CD14-positive monocyte (primary cell): ENCODE measurements around the gene PDE4B. TPM values are rescaled to one million over a fixed set of nuclear protein-coding genes. Genes with fewer than 3 reads are reported as not detected.

Experiments
- DNase-seq, 3 donors: peaks; one replicate each; pipeline ENCODE4 v3.0.0-alpha.2; 2011 to 2022
- H2AFZ ChIP-seq: 2 replicates; pipeline ENCODE4 v1.6.0; 2012; ENCODE audit warnings: mild to moderate bottlenecking, low read depth, low read length, inconsistent platforms; ENCODE audit not compliant: insufficient read depth, poor library complexity, severe bottlenecking
- H3K27ac ChIP-seq, 2 donors: 1 replicate in 1 of 2; 2 replicates in 1 of 2; pipeline ENCODE4 v1.5.1; 2012 to 2013; ENCODE audit warnings: low read length in 2 of 2, control low read depth in 1 of 2, inconsistent platforms in 1 of 2, low read depth in 1 of 2, mild to moderate bottlenecking in 1 of 2
- H3K27me3 ChIP-seq, 2 donors: one replicate each; pipeline versions ENCODE4 v1.6.0 to v1.6.1; 2011 to 2013; ENCODE audit warnings: low read length in 2 of 2; ENCODE audit not compliant: control insufficient read depth in 2 of 2, insufficient read depth in 2 of 2
- H3K36me3 ChIP-seq, 2 donors: replicated peaks in 1 of 2; 1 replicate in 1 of 2; 2 replicates in 1 of 2; pipeline versions ENCODE4 v1.5.1 to v1.6.1; 2012 to 2013; ENCODE audit warnings: low read length in 2 of 2, control low read depth in 1 of 2, inconsistent platforms in 1 of 2, mild to moderate bottlenecking in 1 of 2; ENCODE audit not compliant: insufficient read depth in 2 of 2, control insufficient read depth in 1 of 2
- H3K4me1 ChIP-seq, 2 donors: 1 replicate in 1 of 2; 2 replicates in 1 of 2; pipeline versions ENCODE4 v1.5.1 to v1.6.1; 2012 to 2013; ENCODE audit warnings: low read length in 2 of 2, control low read depth in 1 of 2, inconsistent platforms in 1 of 2, mild to moderate bottlenecking in 1 of 2, moderate library complexity in 1 of 2; ENCODE audit not compliant: insufficient read depth in 2 of 2, control insufficient read depth in 1 of 2
- H3K4me2 ChIP-seq: replicated peaks from 2 replicates; pipeline ENCODE3; 2012; ENCODE audit warnings: low read length, moderate library complexity, mild to moderate bottlenecking; ENCODE audit not compliant: poor library complexity, severe bottlenecking; ENCODE audit errors: extremely low read depth
- H3K4me3 ChIP-seq, 3 experiments: fragments of 200-600 bp in 1 of 3; sonication (generic) in 1 of 3; replicated peaks in 1 of 3; 1 replicate in 2 of 3; 2 replicates in 1 of 3; pipeline ENCODE4 v1.5.1; 2011 to 2013; ENCODE audit warnings: low read length in 3 of 3, mild to moderate bottlenecking in 3 of 3, control low read depth in 2 of 3, low read depth in 2 of 3, inconsistent platforms in 1 of 3, moderate library complexity in 1 of 3
- H3K79me2 ChIP-seq: 2 replicates; pipeline ENCODE4 v1.6.0; 2012; ENCODE audit warnings: mild to moderate bottlenecking, control low read depth, inconsistent platforms, low read length, moderate library complexity; ENCODE audit not compliant: insufficient read depth
- H3K9ac ChIP-seq: 2 replicates; pipeline ENCODE4 v1.6.0; 2017; ENCODE audit warnings: low read length, mild to moderate bottlenecking; ENCODE audit not compliant: insufficient read depth, poor library complexity, severe bottlenecking
- H3K9me3 ChIP-seq, 2 donors: replicated peaks in 1 of 2; 1 replicate in 1 of 2; 2 replicates in 1 of 2; pipeline versions ENCODE4 v1.5.1 to v1.6.1; 2012 to 2013; ENCODE audit warnings: low read length in 2 of 2, control low read depth in 1 of 2; ENCODE audit not compliant: control insufficient read depth in 1 of 2, insufficient read depth in 1 of 2
- H4K20me1 ChIP-seq: 2 replicates; pipeline ENCODE4 v1.6.0; 2012; ENCODE audit warnings: mild to moderate bottlenecking, low read length, control low read depth, moderate library complexity; ENCODE audit not compliant: insufficient read depth
- H3K27ac Mint-ChIP-seq, 7 donors: one replicate each; pipeline ENCODE4 v1.8.0; 2020; ENCODE audit warnings: mild to moderate bottlenecking in 7 of 7, mixed read lengths in 7 of 7, moderate library complexity in 6 of 7, inconsistent platforms in 2 of 7
- H3K27me3 Mint-ChIP-seq, 3 donors: one replicate each; pipeline ENCODE4 v1.8.0; 2021 to 2022; ENCODE audit warnings: low read depth in 3 of 3, mild to moderate bottlenecking in 3 of 3, mixed read lengths in 3 of 3, moderate library complexity in 3 of 3, inconsistent platforms in 1 of 3
- H3K36me3 Mint-ChIP-seq, 2 donors: one replicate each; pipeline ENCODE4 v1.8.0; 2020; ENCODE audit warnings: mixed read lengths in 2 of 2, inconsistent platforms in 1 of 2, mild to moderate bottlenecking in 1 of 2
- H3K4me1 Mint-ChIP-seq: one replicate; pipeline ENCODE4 v1.8.0; 2020; ENCODE audit warnings: mild to moderate bottlenecking, mixed read lengths
- H3K4me3 Mint-ChIP-seq, 2 donors: one replicate each; pipeline ENCODE4 v1.8.0; 2020; ENCODE audit warnings: mild to moderate bottlenecking in 2 of 2, mixed read lengths in 2 of 2, moderate library complexity in 1 of 2
- H3K9me3 Mint-ChIP-seq, 7 donors: one replicate each; pipeline ENCODE4 v1.8.0; 2020 to 2022; ENCODE audit warnings: mixed read lengths in 7 of 7, mild to moderate bottlenecking in 6 of 7, moderate library complexity in 6 of 7, inconsistent platforms in 2 of 7
- WGBS: methylation state at CpG from one replicate; pipeline ENCODE4 v1.1.5; 2013; ENCODE audit warnings: missing lambda C conversion rate; ENCODE audit not compliant: insufficient coverage; 5-methylcytosine and 5-hydroxymethylcytosine counted together
- intact Hi-C, 2 donors: fragments of 100-400 bp; cut with micrococcal nuclease; formaldehyde crosslinking; loops; one replicate each; pipeline versions ENCODE4 v1.15.0 to v1.15.1; 2023
- polyA plus RNA-seq, 3 donors: library from polyadenylated mRNA; depleted of rRNA in 1 of 3; unstranded in 2 of 3; stranded (reverse) in 1 of 3; fragments of 300-500 nt in 2 of 3; fragments of >200 nt in 1 of 3; fragmentation: Illumina TruSeq in 2 of 3; gene quantifications; 1 replicate in 2 of 3; 2 replicates in 1 of 3; pipeline ENCODE4 v1.2.3, GENCODE V29; 2012 to 2021
- TF ChIP-seq, protein P1 (sequence below): fragments of 200-600 bp; IDR thresholded peaks from one replicate; pipeline ENCODE4 v1.8.0; 2022; ENCODE audit warnings: antibody characterized with exemption, mild to moderate bottlenecking

The PDE4B gene
- polyA plus RNA-seq, 3 donors = 17.2 to 52.8 (median 25.2) TPM

DNA sequence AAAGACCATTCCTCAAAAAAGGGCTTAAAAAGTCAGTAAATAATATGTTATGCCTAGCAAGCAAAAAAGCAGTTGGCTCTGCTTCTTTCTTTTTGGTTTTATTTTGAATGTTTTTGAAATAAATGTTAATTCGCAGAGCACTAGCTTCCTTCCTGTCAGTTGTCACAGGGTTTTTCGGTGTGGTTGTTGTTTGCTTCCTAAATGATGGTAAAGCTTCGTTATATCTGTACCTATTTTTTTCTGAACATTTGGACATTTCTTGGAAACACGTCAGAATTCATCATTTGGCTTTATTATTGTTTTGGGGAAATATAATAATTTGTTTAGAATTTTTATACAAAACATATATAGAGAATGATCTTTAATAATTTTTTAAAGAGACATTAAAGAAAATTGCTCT is 389.3 kb downstream of the PDE4B start:
- Mint-ChIP-seq H3K27me3 (no peaks in the 10 kb centered on the region), H3K27ac (no peak overlapping the region), H3K4me3 (no peak overlapping the region), H3K9me3 (peaks cover 0 to 3% (median 0%) of the 10 kb centered on the region in 7 donors), H3K36me3 (no peaks in the 10 kb centered on the region), H3K4me1 (no peaks in the 10 kb centered on the region)
- Histone ChIP-seq H2AFZ (no peak overlapping the region), H3K27ac (no peak overlapping the region), H4K20me1 (no peaks in the 10 kb centered on the region), H3K4me3 (no peak overlapping the region), H3K4me1 (no peaks in the 10 kb centered on the region), H3K9me3 (no peaks in the 10 kb centered on the region), H3K4me2 (no peak overlapping the region), H3K27me3 (no peaks in the 10 kb centered on the region), H3K9ac (no peak overlapping the region), H3K79me2 (no peaks in the 10 kb centered on the region), H3K36me3 (no peaks in the 10 kb centered on the region)
- intact Hi-C loops = no loop called here
- no peak for DNase-seq
- 0% methylated on average over 1 of the region's 4 CpGs for WGBS
- TF ChIP-seq, protein P1, sequence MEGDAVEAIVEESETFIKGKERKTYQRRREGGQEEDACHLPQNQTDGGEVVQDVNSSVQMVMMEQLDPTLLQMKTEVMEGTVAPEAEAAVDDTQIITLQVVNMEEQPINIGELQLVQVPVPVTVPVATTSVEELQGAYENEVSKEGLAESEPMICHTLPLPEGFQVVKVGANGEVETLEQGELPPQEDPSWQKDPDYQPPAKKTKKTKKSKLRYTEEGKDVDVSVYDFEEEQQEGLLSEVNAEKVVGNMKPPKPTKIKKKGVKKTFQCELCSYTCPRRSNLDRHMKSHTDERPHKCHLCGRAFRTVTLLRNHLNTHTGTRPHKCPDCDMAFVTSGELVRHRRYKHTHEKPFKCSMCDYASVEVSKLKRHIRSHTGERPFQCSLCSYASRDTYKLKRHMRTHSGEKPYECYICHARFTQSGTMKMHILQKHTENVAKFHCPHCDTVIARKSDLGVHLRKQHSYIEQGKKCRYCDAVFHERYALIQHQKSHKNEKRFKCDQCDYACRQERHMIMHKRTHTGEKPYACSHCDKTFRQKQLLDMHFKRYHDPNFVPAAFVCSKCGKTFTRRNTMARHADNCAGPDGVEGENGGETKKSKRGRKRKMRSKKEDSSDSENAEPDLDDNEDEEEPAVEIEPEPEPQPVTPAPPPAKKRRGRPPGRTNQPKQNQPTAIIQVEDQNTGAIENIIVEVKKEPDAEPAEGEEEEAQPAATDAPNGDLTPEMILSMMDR = no peak

DNA sequence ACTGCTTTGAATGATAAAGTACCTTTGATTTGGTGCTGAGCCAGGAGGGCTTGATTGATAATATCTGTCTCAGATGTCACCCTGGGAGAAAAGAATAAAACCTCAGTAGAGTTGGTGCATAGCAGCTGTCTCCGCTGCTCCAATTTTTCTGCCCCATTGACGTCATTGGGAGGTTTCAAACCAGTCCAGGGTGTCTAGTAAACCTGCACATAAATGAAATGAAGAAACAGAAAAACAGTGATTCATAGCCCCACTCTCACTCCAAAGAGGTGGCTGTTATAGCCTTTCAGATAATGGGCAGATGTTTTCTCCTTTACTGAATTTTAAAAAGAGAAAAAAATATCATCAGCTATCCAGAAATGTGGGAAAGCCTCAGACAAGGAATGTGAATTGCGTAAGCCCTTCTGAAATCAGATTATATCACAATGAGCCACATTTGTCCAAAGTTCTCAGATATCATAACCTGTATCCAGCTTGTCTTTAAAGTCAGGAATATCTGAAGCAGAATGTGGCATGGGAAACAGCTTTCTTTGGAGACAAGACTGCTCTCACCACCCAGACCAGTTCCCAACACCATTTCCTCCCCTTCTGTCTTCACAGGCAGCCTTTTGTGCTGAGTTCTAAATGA is 390.0 kb downstream of the PDE4B start:
- peaks cover 0 to 4% (median 0%) of the 10 kb centered on the region in 7 donors for H3K9me3 Mint-ChIP-seq
- 86% methylated on average over 1 of the region's 3 CpGs for WGBS
- intact Hi-C loops = no loop called here
- Histone ChIP-seq H3K27me3 (no peaks in the 10 kb centered on the region), H3K9me3 (no peaks in the 10 kb centered on the region), H4K20me1 (no peaks in the 10 kb centered on the region), H3K4me2 (no peak overlapping the region), H3K4me1 (no peaks in the 10 kb centered on the region), H3K4me3 (no peak overlapping the region), H3K27ac (no peak overlapping the region), H2AFZ (no peak overlapping the region), H3K79me2 (no peaks in the 10 kb centered on the region), H3K9ac (no peak overlapping the region), H3K36me3 (no peaks in the 10 kb centered on the region)
- TF ChIP-seq, protein P1 = no peak
- H3K27me3 Mint-ChIP-seq = no peaks in the 10 kb centered on the region
- H3K4me1 Mint-ChIP-seq = no peaks in the 10 kb centered on the region
- no peak for DNase-seq
- H3K4me3 Mint-ChIP-seq = no peak overlapping the region
- no peaks in the 10 kb centered on the region for H3K36me3 Mint-ChIP-seq
- H3K27ac Mint-ChIP-seq = no peak overlapping the region
